ENCODE results near the gene TBC1D22A.

Gene TBC1D22A

GRCh38 chr22:47036936-47037485, 274.6 kb downstream of the TBC1D22A start:
- Mint-ChIP-seq H3K36me3 (ENCODE audit: low read depth) (no peaks in the 10 kb centered on the region), H3K4me1 (ENCODE audit: low read depth) (no peaks in the 10 kb centered on the region), H3K27ac (no peak overlapping the region), H3K27me3 (ENCODE audit: low read depth) (no peaks in the 10 kb centered on the region), H3K4me3 (no peak overlapping the region), H3K9me3 (no peaks in the 10 kb centered on the region)
- DNase-seq (ENCODE audit: low spot score): no peak

- no peaks in the 10 kb centered on the region for H3K27me3 Mint-ChIP-seq (ENCODE audit: low read depth)
- no peak overlapping the region for H3K27ac Mint-ChIP-seq
Measured at GRCh38 chr22:47038206-47038835, 275.9 kb downstream of the TBC1D22A start.

DNA sequence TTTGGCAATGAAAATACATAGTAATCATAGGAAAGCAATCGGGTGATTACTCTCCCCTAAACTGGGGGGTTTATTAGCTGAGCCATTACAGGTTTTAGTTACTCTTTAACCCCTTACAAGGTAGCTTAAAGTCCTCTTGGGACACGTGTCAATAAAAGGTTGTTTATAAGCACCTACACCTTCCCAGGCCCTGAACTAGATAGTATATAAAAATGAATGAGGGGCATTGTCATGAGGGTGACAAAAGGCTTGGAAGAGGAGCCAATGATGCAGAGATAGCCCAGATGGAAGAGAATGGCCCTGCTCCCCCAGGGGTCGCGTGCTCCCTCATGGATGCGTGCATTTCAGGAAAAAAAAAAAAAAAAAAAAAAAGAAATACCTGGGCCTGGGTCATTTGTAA, 276.9 kb downstream of the TBC1D22A start:
- Mint-ChIP-seq H3K4me1 (ENCODE audit: low read depth) (peaks cover 7% of the 10 kb centered on the region), H3K27me3 (ENCODE audit: low read depth) (no peaks in the 10 kb centered on the region), H3K9me3 (no peaks in the 10 kb centered on the region), H3K27ac (no peak overlapping the region), H3K36me3 (ENCODE audit: low read depth) (no peaks in the 10 kb centered on the region), H3K4me3 (no peak overlapping the region)
- no peak for DNase-seq (ENCODE audit: low spot score)

More at GRCh38 chr22:47038206-47038835, 275.9 kb downstream of the TBC1D22A start:
- DNase-seq (ENCODE audit: low spot score): no peak
- H3K4me1 Mint-ChIP-seq (ENCODE audit: low read depth): no peaks in the 10 kb centered on the region
- H3K36me3 Mint-ChIP-seq (ENCODE audit: low read depth): no peaks in the 10 kb centered on the region
- no peak overlapping the region for H3K4me3 Mint-ChIP-seq
- H3K9me3 Mint-ChIP-seq: no peaks in the 10 kb centered on the region

GRCh38 chr22:47040486-47041270, 278.2 kb downstream of the TBC1D22A start:
- Mint-ChIP-seq H3K27me3 (ENCODE audit: low read depth) (no peaks in the 10 kb centered on the region), H3K36me3 (ENCODE audit: low read depth) (no peaks in the 10 kb centered on the region), H3K4me1 (ENCODE audit: low read depth) (peaks cover 14% of the 10 kb centered on the region), H3K27ac (no peak overlapping the region), H3K4me3 (no peak overlapping the region), H3K9me3 (no peaks in the 10 kb centered on the region)
- no peak for DNase-seq (ENCODE audit: low spot score)

- no peaks in the 10 kb centered on the region for H3K9me3 Mint-ChIP-seq
- H3K4me1 Mint-ChIP-seq (ENCODE audit: low read depth): peaks cover 14% of the 10 kb centered on the region
- H3K36me3 Mint-ChIP-seq (ENCODE audit: low read depth): no peaks in the 10 kb centered on the region
- H3K27me3 Mint-ChIP-seq (ENCODE audit: low read depth): no peaks in the 10 kb centered on the region
- no peak for DNase-seq (ENCODE audit: low spot score)
- H3K27ac Mint-ChIP-seq: no peak overlapping the region
- H3K4me3 Mint-ChIP-seq: no peak overlapping the region
Measured at GRCh38 chr22:47041271-47042115, 279.0 kb downstream of the TBC1D22A start.

DNA sequence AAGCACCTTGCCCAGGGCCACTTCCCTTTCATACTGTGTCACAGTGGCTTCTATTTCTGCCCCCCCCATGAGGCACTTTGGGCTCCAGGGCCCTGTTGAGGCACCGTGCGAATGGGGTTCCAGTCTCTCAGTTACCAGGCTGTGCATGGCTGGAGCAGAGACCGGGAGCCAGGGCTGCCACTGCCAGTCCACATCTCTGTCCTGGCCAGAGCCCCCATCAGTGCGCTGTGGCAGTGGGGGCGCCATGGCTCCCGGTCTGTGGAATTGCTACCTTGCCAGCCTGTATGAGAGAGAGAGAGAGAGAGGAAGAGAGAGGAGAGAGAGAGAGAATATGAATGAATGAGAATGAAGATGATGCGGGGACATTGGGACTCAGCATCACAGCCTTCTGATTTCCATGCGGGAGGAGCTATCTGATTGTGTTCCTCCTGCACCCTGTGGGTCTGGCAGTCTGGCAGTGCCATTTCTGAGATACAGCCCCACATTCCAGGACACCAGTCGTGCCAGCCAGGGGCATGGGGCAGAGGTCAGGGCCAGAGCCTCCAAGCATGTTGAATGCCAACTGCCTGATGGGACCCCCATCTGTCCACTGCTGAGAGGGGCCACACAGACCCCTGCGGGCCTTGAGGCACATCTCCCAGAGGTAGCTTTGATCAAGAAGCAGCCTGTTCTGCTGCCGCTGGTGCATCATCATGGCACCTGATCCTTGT, 279.8 kb downstream of the TBC1D22A start:
- Mint-ChIP-seq H3K4me1 (ENCODE audit: low read depth) (peaks cover 14% of the 10 kb centered on the region), H3K27ac (no peak overlapping the region), H3K27me3 (ENCODE audit: low read depth) (no peaks in the 10 kb centered on the region), H3K36me3 (ENCODE audit: low read depth) (no peaks in the 10 kb centered on the region), H3K4me3 (no peak overlapping the region), H3K9me3 (no peaks in the 10 kb centered on the region)
- DNase-seq (ENCODE audit: low spot score): no peak

- H3K9me3 Mint-ChIP-seq: no peaks in the 10 kb centered on the region
- peaks cover 14% of the 10 kb centered on the region for H3K4me1 Mint-ChIP-seq (ENCODE audit: low read depth)
- no peak overlapping the region for H3K4me3 Mint-ChIP-seq
- no peaks in the 10 kb centered on the region for H3K36me3 Mint-ChIP-seq (ENCODE audit: low read depth)
- H3K27ac Mint-ChIP-seq: no peak overlapping the region
- H3K27me3 Mint-ChIP-seq (ENCODE audit: low read depth): no peaks in the 10 kb centered on the region
- DNase-seq (ENCODE audit: low spot score): no peak
Measured at GRCh38 chr22:47042861-47043496, 280.5 kb downstream of the TBC1D22A start.

DNA sequence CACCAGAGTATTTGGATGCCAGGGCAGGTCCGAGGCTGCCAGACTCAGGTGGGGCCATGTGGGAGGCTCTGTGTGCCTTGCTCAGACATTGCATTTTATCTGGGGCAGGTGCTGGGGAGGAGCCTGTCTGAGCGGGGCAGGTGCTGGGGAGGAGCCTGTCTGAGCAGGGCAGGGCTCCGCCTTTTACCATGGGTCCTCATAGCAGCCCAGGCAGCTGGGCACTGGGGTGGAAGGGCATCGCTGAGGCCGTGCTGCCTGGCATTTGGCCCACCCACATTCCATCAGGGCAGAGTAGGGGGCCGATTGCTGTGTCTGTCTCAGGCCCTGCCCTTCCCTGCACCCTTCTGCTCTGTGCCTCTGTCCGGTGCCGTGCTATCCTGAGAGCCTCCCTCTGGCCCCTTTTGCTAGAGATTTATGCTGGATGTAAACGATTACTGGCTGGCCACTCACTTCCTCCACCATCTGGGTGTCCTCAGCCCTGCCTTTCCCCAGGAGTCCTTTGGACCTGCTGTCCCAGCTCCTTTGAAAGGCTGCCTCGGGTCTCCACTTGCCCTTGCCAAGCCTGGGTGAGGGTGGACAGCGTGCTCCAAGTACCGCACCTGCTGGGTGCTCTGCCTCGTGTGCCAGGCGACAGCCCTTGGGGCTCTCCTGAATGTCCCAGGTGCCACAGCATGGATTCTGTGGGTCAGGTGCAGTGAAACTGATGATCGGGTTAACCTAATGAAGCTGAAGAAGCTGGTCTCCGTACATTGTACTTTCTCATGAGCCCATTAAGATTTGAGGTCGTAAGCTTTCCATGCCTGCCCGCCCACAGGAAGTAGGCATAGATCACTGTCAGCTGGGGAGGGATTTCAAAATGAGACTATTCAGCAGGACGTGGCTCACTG, 281.6 kb downstream of the TBC1D22A start:
- Mint-ChIP-seq H3K27ac (no peak overlapping the region), H3K4me3 (no peak overlapping the region), H3K36me3 (ENCODE audit: low read depth) (no peaks in the 10 kb centered on the region), H3K27me3 (ENCODE audit: low read depth) (no peaks in the 10 kb centered on the region), H3K9me3 (no peaks in the 10 kb centered on the region), H3K4me1 (ENCODE audit: low read depth) (peaks cover 15% of the 10 kb centered on the region)
- DNase-seq (ENCODE audit: low spot score): no peak

GRCh38 chr22:47044722-47045535, 282.5 kb downstream of the TBC1D22A start:
- Mint-ChIP-seq H3K4me3 (no peak overlapping the region), H3K4me1 (ENCODE audit: low read depth) (peaks cover 20% of the 10 kb centered on the region)

DNA sequence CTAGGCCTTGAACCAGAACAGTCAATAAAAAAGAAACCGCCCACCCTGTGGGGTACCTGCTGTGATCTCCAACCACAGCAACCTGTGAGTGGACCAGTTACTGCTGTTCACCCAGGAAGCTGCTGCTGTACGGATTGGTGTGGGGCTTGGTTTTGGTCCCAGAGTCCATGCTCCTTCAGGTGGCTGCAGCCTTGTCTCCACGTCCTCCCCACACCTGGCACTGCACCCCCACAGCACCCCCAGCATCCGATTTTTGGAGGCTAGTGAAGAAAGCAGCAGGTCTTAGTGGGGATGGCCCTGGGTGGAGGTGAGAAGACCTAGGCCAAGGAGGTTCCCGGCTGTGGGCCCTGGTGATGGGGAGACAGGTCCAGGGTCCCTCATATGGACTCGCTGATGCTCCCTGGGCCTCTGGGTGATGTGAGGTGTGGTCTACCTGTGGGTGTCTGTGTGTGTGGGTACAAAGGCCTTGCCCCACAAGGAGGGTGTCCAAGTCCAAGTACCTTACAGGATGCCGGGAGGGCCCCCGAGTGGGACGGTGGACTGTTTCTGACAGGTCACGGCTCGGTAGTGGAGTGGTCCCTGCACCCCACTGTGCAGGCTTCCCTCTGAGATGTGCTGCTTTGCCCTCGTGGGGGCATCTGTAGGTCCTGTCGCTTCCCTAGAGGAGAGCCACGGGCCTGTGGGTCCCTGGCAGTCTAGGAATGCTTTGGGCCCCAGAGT, 283.4 kb downstream of the TBC1D22A start:
- Mint-ChIP-seq H3K9me3 (no peaks in the 10 kb centered on the region), H3K36me3 (ENCODE audit: low read depth) (no peaks in the 10 kb centered on the region), H3K4me3 (no peak overlapping the region), H3K27ac (no peak overlapping the region), H3K27me3 (ENCODE audit: low read depth) (no peaks in the 10 kb centered on the region), H3K4me1 (ENCODE audit: low read depth) (peaks cover 20% of the 10 kb centered on the region)
- DNase-seq (ENCODE audit: low spot score): no peak

More at GRCh38 chr22:47044722-47045535, 282.5 kb downstream of the TBC1D22A start:
- no peak for DNase-seq (ENCODE audit: low spot score)
- Mint-ChIP-seq H3K27me3 (ENCODE audit: low read depth) (no peaks in the 10 kb centered on the region), H3K27ac (no peak overlapping the region), H3K36me3 (ENCODE audit: low read depth) (no peaks in the 10 kb centered on the region), H3K9me3 (no peaks in the 10 kb centered on the region)

DNA sequence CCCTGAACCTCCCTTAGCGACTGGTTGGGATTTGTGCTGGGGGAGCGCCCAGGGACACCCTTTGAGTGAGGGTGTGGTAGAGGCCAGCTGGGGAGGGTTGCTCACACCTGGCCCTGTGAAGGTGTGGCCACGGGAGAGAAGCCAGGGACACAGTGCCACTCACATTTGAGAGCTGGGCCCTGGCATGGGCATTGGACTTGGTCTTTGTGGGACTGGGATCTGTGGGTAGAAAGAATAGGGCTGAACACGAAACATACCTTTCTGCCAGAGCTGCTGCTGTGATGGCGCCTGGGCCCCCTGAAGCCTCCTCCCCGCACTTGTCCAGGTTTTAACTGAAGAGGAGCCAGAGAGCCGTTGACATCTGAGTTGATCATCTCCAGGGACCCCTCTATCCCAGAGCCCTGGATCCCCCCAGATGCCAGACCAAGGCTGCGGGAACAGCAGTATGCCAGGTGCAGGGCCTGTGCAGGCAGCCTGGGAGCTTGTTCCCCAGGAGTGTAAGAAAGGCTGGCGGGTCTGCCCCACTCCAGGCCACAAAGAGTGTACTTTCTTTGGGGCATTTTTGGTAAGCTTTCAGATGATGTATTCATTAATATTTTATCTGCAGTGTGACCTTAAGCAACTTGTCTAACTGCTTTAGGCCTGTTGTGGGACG, 284.1 kb downstream of the TBC1D22A start:
- no peaks in the 10 kb centered on the region for H3K9me3 Mint-ChIP-seq
- no peak for DNase-seq (ENCODE audit: low spot score)
- no peak overlapping the region for H3K4me3 Mint-ChIP-seq
- no peak overlapping the region for H3K27ac Mint-ChIP-seq
- H3K4me1 Mint-ChIP-seq (ENCODE audit: low read depth): peaks cover 20% of the 10 kb centered on the region
- no peaks in the 10 kb centered on the region for H3K27me3 Mint-ChIP-seq (ENCODE audit: low read depth)
- no peaks in the 10 kb centered on the region for H3K36me3 Mint-ChIP-seq (ENCODE audit: low read depth)
